HPDE6-E6E7 (cell line): Measurements from ENCODE around the gene IRF2.

ENCODE experiments used
- DNase-seq: peaks from one replicate; pipeline ENCODE4 v3.0.0; 2011; ENCODE audit warnings: missing footprints; ENCODE audit errors: extremely low spot score

Gene IRF2

GRCh38 chr4:184432127-184432922, 42.0 kb downstream of the IRF2 start:
- DNase-seq: no peak

- DNase-seq: no peak
These were observed 44.2 kb downstream of the IRF2 start for GRCh38 chr4:184430163-184430562.

GRCh38 chr4:184428787-184429186, 45.6 kb downstream of the IRF2 start:
- DNase-seq: no peak

DNA sequence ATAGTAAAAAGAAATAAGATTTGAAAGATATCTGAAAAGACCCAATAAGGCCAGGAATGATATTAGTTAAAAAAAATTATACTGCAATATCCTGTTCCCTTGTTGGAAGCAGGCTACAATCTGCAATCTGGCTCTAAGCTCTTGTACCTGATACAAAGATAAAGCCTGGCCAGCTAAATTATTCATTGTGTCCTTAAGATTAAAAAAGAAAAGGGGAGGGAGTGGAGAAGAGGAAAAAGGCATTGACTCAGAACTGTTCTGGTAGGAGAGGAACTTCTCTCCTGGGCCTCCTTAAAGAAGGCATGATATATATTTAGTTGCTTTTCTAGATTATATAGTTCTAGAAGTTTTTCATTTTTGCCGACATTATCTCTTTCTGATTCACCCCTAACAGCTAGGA, 46.7 kb downstream of the IRF2 start:
- no peak for DNase-seq

DNA sequence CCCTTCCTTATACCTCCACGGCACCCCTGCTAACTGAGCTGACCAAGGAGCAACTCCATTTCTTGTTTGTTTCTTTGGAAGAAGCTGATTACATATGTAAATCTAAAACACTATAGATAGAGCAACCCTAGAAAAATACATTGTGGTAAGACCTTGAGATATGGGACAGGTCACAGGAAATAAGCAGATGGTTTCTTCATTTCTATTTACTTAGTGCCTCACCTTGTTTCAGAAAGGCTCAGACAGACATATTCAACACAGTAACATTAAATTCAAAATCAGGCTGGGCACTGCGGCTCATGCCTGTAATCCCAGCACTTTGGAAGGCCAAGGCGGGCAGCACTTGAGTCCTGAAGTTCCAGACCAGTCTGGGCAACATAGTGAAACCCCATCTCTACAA, 47.3 kb downstream of the IRF2 start:
- DNase-seq: no peak

- DNase-seq: no peak
These were observed 49.2 kb downstream of the IRF2 start for GRCh38 chr4:184424993-184425758.

DNA sequence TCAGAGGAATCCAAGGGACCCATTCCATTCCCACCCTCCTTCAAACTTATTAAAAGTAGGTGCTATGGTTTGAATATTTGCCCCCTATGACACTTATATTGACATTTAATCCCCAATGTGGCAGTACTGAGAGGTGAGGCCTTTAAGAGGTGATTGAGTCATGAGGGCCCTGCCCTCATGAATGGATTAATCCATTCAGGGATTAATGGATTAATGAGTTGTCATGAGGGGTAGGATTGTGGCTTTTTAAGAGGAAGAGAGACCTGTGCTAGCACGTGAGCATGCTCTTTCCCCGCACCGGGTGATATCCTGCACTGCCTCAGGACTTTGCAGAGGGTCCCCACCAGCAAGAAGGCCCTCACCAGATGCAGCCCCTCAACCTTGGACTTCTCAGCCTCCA, 50.1 kb downstream of the IRF2 start:
- DNase-seq: no peak

- no peak for DNase-seq
These were observed 51.2 kb downstream of the IRF2 start for GRCh38 chr4:184423003-184423686.

DNA sequence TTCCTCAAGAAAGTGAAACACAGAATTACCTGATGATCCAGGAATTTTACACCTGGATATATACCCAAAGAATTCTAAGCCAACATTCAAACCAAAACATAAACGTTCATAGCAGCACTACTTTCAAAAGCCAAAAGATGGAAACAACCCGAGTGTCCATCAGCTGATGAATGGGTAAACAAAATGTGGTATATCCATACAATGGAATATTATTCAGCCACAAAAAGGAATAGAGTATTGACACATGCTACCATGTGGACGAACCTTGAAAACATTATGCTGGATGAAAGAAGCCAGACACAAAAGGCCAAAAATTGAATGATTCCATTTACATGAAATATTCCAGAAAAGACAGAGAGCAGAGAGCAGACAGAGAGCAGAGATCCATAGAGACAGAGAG, 52.0 kb downstream of the IRF2 start:
- no peak for DNase-seq

DNA sequence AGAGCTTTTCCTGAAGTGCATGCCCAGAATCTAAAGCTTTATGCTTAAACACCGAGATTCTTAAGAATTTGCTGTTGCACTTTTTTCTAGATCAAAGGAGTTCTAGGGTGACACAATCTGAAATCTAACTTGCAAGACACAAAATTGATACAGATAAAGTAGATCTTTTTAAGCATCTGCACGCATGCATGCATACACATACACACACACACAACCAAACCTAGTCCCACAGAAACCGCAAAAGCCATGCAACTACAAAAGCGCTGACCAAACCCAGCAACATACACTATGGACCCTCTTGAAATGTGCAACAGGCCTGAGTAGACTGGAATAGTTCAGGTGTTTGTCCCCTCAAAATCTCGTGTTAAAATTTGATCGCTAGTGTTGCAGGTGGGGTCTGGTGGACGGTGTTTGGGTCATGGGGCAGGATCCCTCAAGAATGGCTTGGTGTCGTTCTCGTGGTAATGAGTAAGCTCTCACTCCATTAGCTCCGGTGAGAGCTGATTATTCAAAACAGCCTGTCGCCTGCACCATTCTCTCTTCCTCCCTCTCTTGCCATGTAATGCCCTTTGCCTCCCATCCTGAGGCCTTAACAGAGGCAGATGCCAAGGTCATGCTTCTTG, 52.7 kb downstream of the IRF2 start:
- no peak for DNase-seq

GRCh38 chr4:184420881-184421416, 53.4 kb downstream of the IRF2 start:
- no peak for DNase-seq

GRCh38 chr4:184420402-184420801, 53.9 kb downstream of the IRF2 start:
- no peak for DNase-seq

GRCh38 chr4:184419976-184420375, 54.4 kb downstream of the IRF2 start:
- DNase-seq: no peak

DNA sequence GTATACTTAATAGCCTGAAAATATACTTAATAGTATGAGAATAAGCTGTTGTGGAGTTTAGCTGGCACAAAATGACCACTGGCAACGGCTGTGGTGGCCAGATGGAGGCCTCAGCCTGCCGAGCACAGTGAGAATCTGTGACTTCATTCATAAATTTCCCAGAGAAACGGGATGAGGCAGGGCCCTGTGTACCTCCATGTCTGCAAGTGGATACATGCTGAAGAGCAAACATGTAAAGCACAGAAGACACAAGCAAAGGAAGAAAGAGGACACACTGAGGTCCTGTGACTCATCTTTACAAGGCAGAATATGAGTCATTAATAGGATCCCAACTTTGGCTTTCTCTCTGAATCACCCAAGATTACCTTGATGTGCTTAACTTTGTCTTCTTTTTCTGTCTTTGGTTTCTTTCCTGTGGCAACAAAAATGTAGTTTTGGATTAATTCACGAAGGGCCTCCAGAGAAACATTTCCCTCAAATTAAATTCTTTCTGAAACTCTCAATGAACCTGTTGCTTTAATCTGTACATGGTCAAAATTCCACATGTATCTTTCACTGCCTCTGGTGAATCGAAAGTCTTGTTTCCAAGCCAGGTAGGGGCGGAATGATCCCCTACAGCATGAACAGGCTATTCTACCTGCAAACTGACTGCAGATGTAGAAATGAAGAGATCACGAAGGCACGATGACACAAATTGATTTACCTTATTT, 56.4 kb downstream of the IRF2 start:
- peak; percentile 97 for DNase-seq

GRCh38 chr4:184416913-184417734, 57.2 kb downstream of the IRF2 start:
- no peak for DNase-seq

GRCh38 chr4:184415071-184415470, 59.3 kb downstream of the IRF2 start:
- peak; percentile 69 for DNase-seq

- DNase-seq: no peak
These were observed 60.9 kb downstream of the IRF2 start for GRCh38 chr4:184413261-184414046.

DNA sequence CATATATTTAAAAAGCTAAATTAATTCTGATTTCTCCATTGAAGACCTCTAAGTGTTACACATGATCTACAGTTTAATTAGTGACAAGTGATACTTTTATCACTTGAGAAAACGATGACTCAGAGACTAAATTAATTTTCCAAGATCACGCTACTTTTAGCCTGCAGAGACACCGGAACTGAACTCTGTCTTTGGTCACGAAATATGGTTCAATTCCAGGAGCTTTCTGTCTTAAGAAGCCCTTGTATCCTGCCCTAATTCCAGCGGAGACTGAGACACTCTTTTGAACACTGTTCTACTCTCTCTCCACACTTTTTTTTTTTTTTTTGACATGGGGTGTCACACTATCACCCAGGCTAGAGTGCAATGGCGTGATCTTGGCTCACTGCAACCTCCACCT, 63.6 kb downstream of the IRF2 start:
- DNase-seq: no peak

DNA sequence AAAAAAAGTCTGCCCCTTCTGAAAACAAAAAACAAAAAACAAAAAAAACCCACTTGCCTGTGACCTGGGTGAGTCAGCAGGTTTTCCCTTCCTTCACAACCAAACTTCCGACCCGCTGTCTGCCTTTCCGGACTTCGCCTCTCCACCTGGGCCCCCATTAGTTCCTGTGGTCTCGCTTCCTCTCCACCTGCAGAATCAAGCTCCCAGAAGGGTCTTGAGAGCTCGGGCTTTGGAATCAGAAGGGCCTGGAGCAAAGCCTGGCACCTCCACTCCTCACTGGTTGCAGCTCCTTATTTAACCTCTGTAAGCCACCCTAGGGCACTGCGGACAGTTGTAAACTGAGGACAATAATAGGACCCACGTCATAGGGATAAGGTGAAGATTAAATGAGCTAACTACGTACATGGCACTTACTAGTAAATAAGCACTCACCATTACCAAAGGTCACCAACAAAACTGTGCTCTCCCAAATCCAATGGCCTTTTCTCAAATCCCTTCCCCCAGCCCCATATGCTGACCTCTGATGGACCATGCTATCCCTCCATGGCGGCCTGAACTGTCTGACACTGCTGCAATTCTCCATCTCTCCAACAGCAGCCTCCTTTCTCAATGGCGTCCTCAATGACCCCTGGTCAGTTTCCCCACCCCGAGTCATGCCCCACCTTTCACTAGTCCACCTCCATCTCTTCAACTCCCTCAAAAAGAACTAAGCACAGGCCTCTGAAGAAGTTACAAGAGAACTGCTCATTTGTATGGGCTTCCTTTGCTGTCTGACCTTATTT, 64.2 kb downstream of the IRF2 start:
- no peak for DNase-seq
